WTC11 (cell line): ENCODE data around the gene EIF2AK3. TPM values are rescaled to one million over a fixed set of nuclear protein-coding genes. Genes with fewer than 3 reads are reported as not detected.

Source experiments
- ATAC-seq: fragments of 200-7000 bp; cut with Tn5 transposase; 2 replicates; pipeline ENCODE4 v1.10.0; 2021; ENCODE audit warnings: mild to moderate bottlenecking, moderate library complexity
- CTCF ChIA-PET: fragments of 300-600 bp; sonication (Branson Sonifier 250); formaldehyde crosslinking; loops from one replicate; lab custom pipeline; 2021; ENCODE audit warnings: antibody characterized with exemption; lab: Charles Lee
- POLR2A ChIA-PET: fragments of 350-600 bp; sonication (Branson Sonifier 250); formaldehyde crosslinking; loops from one replicate; lab custom pipeline; 2021; ENCODE audit warnings: antibody characterized with exemption; lab: Charles Lee
- DNase-seq: peaks from one replicate; pipeline ENCODE4 v3.0.0; 2021; ENCODE audit warnings: low spot score
- H3K27ac Mint-ChIP-seq: 2 replicates; pipeline ENCODE4 v1.8.0; 2021; ENCODE audit warnings: mixed read lengths
- H3K27me3 Mint-ChIP-seq: 2 replicates; pipeline ENCODE4 v1.8.0; 2021; ENCODE audit warnings: low read depth, mild to moderate bottlenecking, moderate library complexity, mixed read lengths
- H3K36me3 Mint-ChIP-seq: 2 replicates; pipeline ENCODE4 v1.8.0; 2021; ENCODE audit warnings: mixed read lengths
- H3K4me1 Mint-ChIP-seq: 2 replicates; pipeline ENCODE4 v1.8.0; 2022; ENCODE audit warnings: mixed read lengths
- H3K4me3 Mint-ChIP-seq: 2 replicates; pipeline ENCODE4 v1.8.0; 2021; ENCODE audit warnings: mild to moderate bottlenecking, moderate library complexity, mixed read lengths
- H3K9me3 Mint-ChIP-seq: 2 replicates; pipeline ENCODE4 v1.8.0; 2021; ENCODE audit warnings: mixed read lengths
- CTCF ChIP-seq: fragments of 200-600 bp; IDR thresholded peaks from 2 replicates; pipeline ENCODE4 v1.8.0; 2022; ENCODE audit warnings: antibody characterized with exemption
- EMX1 ChIP-seq: fragments of 250-450 bp; sonication (Bioruptor Pico); IDR thresholded peaks from 2 replicates; pipeline ENCODE4 v1.8.0; 2021; ENCODE audit warnings: mild to moderate bottlenecking
- ERG ChIP-seq: fragments of 250-450 bp; sonication (Bioruptor Pico); IDR thresholded peaks from 2 replicates; pipeline ENCODE4 v1.8.0; 2021; ENCODE audit warnings: mild to moderate bottlenecking
- ESRRA ChIP-seq: sonication (generic); formaldehyde crosslinking; IDR thresholded peaks from 2 replicates; pipeline ENCODE4 v1.8.1; 2022; ENCODE audit warnings: mild to moderate bottlenecking, missing genetic modification reagents, borderline replicate concordance
- GABPB1 ChIP-seq: sonication (generic); formaldehyde crosslinking; IDR thresholded peaks from 2 replicates; pipeline ENCODE4 v1.8.1; 2023; ENCODE audit warnings: mild to moderate bottlenecking, missing genetic modification reagents
- KAT7 ChIP-seq: sonication (generic); formaldehyde crosslinking; IDR thresholded peaks from 2 replicates; pipeline ENCODE4 v1.8.1; 2023; ENCODE audit warnings: missing genetic modification reagents, mild to moderate bottlenecking, borderline replicate concordance
- NFE2L1 ChIP-seq: sonication (generic); formaldehyde crosslinking; IDR thresholded peaks from 2 replicates; pipeline ENCODE4 v1.8.1; 2023; ENCODE audit warnings: missing genetic modification reagents
- NFYB ChIP-seq: sonication (generic); formaldehyde crosslinking; conservative IDR thresholded peaks from 2 replicates; pipeline ENCODE4 v1.8.0; 2022; ENCODE audit warnings: low read depth, missing genetic modification reagents
- NR1H2 ChIP-seq: sonication (generic); formaldehyde crosslinking; IDR thresholded peaks from 2 replicates; pipeline ENCODE4 v1.9.0; 2021; ENCODE audit warnings: mild to moderate bottlenecking, moderate library complexity, missing genetic modification reagents
- NR2C2 ChIP-seq: sonication (generic); formaldehyde crosslinking; IDR thresholded peaks from 2 replicates; pipeline ENCODE4 v1.8.0; 2022; ENCODE audit warnings: mild to moderate bottlenecking, missing genetic modification reagents
- OVOL2 ChIP-seq: fragments of 250-450 bp; sonication (Bioruptor Pico); IDR thresholded peaks from 2 replicates; pipeline ENCODE4 v1.9.0; 2021; ENCODE audit warnings: mild to moderate bottlenecking, borderline replicate concordance
- RELA ChIP-seq: sonication (generic); formaldehyde crosslinking; IDR thresholded peaks from 2 replicates; pipeline ENCODE4 v1.8.1; 2022; ENCODE audit warnings: missing genetic modification reagents, mild to moderate bottlenecking, borderline replicate concordance
- USF1 ChIP-seq: sonication (generic); formaldehyde crosslinking; IDR thresholded peaks from 2 replicates; pipeline ENCODE4 v1.8.0; 2022; ENCODE audit warnings: mild to moderate bottlenecking, missing genetic modification reagents
- ZMAT4 ChIP-seq: fragments of 250-450 bp; sonication (Bioruptor Pico); IDR thresholded peaks from 2 replicates; pipeline ENCODE4 v1.9.0; 2021; ENCODE audit warnings: mild to moderate bottlenecking
- ZNF425 ChIP-seq: fragments of 250-450 bp; sonication (Bioruptor Pico); conservative IDR thresholded peaks from 2 replicates; pipeline ENCODE4 v1.9.0; 2021; ENCODE audit warnings: mild to moderate bottlenecking
- total RNA-seq: library from RNA; stranded (reverse); gene quantifications from 3 replicates; pipeline ENCODE4 v1.2.3, GENCODE V29; 2021
- TF ChIP-seq, protein P1 (sequence below): sonication (generic); formaldehyde crosslinking; IDR thresholded peaks from 2 replicates; pipeline ENCODE4 v1.8.0; 2023; ENCODE audit warnings: missing genetic modification reagents

EIF2AK3 gene
- total RNA-seq, 1 experiment from 2014 or later: 20.8 TPM

DNA sequence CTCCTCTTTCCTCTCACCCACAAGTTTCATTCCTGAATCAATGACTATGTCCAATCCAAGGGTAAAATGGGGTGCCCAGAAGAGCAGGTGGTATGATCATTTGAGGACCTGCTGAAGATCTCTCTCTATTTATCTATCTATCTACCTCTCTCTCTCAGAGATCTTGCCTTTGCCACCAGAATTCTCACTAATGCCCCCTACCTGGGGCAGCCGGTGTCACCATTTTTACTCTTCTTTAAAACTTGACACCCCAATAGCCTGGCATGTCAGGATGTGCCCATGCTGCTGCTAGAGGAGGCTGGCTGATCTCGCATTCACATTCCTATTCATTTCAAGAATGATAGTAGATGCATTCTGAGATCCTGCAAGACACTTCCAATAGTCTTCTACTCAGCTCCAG lies 40.0 kb upstream of the EIF2AK3 start (continued):
- TF ChIP-seq NFYB: no peak

DNA sequence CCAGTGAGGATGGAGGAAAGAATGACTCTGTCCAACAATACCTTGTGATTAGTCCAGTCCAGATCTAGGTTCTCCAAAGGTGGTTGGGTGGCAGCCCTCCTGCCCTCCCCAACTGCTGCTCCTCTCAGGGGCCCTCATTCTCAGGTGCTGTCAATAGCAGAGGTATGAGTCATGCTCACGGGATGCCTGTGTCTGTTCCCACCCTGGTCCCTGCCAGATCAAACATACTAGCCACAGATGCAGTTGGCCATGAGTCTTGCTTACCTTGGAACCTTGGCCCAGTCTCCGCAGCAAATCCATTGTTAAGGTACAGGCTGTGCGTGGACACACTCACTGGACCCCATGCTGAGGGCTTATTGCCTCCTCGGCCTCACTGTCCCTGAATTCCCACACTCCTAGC lies 39.3 kb upstream of the EIF2AK3 start:
- H3K4me3 Mint-ChIP-seq: no peak overlapping the region
- ChIA-PET POLR2A (no interaction called here), CTCF (interaction anchor here (1.2 kb wide), 1 partner anchor 10 kb away, joined by 4 read pairs; no protein-coding TSS in a partner anchor)
- H3K9me3 Mint-ChIP-seq: peaks cover 6% of the 10 kb centered on the region; the same call in 1 of the 2 replicates
- no peak for ATAC-seq
- no peak for DNase-seq
- no peaks in the 10 kb centered on the region for H3K4me1 Mint-ChIP-seq
- H3K27me3 Mint-ChIP-seq: no peaks in the 10 kb centered on the region
- H3K36me3 Mint-ChIP-seq: no peaks in the 10 kb centered on the region
- TF ChIP-seq ZMAT4 (CRISPR knock-in tag) (no peak), KAT7 (CRISPR knock-in tag) (no peak), ERG (CRISPR knock-in tag) (no peak), CTCF (no peak), RELA (CRISPR knock-in tag) (no peak), OVOL2 (CRISPR knock-in tag) (no peak), NFE2L1 (CRISPR knock-in tag) (no peak), NR1H2 (CRISPR knock-in tag) (no peak), ZNF425 (CRISPR knock-in tag) (no peak)
- TF ChIP-seq, protein P1, sequence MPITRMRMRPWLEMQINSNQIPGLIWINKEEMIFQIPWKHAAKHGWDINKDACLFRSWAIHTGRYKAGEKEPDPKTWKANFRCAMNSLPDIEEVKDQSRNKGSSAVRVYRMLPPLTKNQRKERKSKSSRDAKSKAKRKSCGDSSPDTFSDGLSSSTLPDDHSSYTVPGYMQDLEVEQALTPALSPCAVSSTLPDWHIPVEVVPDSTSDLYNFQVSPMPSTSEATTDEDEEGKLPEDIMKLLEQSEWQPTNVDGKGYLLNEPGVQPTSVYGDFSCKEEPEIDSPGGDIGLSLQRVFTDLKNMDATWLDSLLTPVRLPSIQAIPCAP (CRISPR knock-in tag): no peak
- TF ChIP-seq, all 79 proteins: peak for 0
- no peak overlapping the region for H3K27ac Mint-ChIP-seq

DNA sequence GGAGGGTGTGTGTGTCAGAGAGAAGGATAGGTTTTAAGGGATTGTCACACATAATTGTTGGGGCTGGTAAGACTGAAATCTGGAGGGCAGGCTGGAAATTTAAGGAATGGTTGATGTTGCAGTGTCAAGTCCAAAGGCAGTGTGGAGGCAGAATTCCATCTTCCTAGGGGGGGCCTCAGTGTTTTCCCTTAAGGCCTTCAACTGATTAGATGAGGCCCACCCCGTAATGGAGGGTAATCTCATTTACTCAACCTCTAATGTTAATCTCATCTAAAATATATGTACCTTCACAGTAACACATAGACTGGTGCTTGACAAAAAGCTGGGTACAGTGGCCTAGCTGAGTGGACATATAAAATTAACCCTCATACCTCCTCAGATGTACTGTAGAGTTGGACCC lies 33.4 kb upstream of the EIF2AK3 start:
- H3K4me3 Mint-ChIP-seq: no peak overlapping the region
- POLR2A ChIA-PET: no interaction called here
- H3K9me3 Mint-ChIP-seq: peaks cover 13% of the 10 kb centered on the region
- DNase-seq (no peak), ATAC-seq (no peak)
- no peak for TF ChIP-seq GABPB1 (CRISPR knock-in tag)
- TF ChIP-seq NR2C2 (CRISPR knock-in tag): no peak
- TF ChIP-seq ESRRA (CRISPR knock-in tag): no peak
- no peak for TF ChIP-seq EMX1 (CRISPR knock-in tag)
- no peak for TF ChIP-seq USF1 (CRISPR knock-in tag)
- TF ChIP-seq NR1H2 (CRISPR knock-in tag): no peak
- H3K27ac Mint-ChIP-seq: peak overlapping the region; percentile 98
- CTCF ChIA-PET: interaction anchor here (1.0 to 4.1 kb wide), 3 partner anchors 9 to 30 kb away, joined by 3 to 30 read pairs (median 5); no protein-coding TSS in a partner anchor
- H3K4me1 Mint-ChIP-seq: peaks cover 21% of the 10 kb centered on the region
- H3K36me3 Mint-ChIP-seq: peaks cover 3% of the 10 kb centered on the region; the same call in 1 of the 2 replicates
- no peaks in the 10 kb centered on the region for H3K27me3 Mint-ChIP-seq
